GM19324 (cell line): ENCODE data around the gene SWSAP1.
"Not testable (repeated sequence)": the region's sequence is repeated elsewhere in the genome, so short reads cannot be mapped to it uniquely, and the experiment has no call there.

Experiments used
- ATAC-seq: cut with Tn5 transposase; IDR thresholded peaks from one replicate; pipeline ENCODE4 v1.9.1; 2021; ENCODE audit warnings: mild to moderate bottlenecking, moderate library complexity; ENCODE audit not compliant: unreplicated experiment, low FRiP score

SWSAP1 gene

DNA sequence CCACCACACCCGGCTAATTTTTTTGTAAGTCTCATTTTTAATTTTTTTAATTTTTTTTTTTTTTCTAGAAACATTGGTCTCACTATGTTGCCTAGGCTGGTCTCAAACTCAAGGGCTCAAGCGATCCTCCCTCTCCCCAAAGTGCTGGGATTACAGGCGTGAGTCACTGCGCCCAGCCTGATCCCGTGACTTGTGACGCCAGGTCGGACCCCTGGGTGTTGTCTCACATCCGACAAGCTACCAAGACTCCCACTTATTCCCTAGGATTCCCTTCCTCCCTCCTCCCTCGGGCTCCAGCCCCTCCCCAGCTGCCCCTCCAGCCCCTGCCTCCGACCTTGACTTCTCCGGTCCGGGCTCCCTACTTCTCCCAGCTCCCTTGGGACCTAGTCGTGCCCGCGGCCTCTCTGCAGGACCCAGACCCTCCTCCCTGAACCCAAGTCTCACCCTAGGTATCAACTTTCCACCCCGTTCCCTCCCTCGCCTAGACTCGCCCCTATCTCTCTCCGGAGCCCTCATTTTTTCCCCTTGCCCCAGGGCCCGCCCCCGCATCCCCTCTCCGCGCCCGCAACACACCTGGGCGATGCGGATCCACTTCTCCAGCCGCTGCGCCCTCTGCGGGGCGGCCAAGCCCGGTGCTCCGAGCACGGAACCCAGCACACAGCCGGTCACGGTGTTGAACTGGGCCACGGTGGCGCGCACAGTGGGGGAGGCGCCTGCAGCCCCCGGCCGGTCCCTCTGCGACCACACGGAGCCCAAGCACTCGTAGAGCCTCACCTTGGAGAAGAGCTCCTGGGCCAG is 31.6 kb downstream of the SWSAP1 start:
- ATAC-seq: no peak

DNA sequence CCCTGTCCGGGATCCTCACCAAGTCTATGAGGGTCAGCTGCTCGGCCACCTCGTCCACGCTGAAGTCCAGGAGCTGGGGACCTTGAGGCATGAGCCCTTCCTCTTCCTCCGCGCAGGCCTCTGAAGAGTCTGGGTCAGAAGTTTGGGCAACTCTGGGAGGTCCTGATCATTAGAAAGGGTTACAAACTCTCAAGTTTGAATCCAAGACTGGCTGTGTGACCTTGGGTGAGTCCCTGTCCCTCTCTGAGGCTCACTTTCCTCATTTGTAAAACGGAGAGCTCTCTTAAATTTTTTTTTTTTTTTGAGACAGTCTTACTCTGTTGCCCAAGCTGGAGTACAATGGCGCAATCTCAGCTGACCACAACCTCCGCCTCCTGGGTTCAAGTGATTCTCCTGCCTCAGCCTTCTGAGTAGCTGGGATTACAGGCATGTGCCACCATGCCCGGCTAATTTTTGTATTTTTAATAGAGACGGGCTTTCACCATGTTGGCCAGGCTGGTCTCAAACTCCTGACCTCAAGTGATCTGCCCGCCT is 32.3 kb downstream of the SWSAP1 start:
- ATAC-seq: not testable (repeated sequence)

DNA sequence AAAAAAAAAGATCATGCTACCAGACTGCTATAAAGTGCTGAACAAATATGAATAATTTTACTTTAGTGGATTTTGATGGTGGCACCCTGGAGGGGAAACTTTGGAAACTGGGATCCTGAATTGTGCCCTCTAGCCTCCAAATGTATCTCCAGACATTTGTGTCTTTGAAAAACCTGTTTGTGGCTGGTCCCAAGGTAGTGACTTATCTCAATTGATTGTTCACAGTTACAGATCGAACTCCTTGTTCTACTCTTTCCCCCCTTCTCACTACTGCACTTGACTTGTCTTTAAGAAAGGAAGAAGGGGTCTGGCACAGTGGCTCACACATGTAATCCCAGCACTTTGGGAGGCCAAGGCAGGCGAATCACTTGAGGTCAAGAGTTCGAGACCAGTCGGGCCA is 34.1 kb downstream of the SWSAP1 start:
- ATAC-seq: no peak

DNA sequence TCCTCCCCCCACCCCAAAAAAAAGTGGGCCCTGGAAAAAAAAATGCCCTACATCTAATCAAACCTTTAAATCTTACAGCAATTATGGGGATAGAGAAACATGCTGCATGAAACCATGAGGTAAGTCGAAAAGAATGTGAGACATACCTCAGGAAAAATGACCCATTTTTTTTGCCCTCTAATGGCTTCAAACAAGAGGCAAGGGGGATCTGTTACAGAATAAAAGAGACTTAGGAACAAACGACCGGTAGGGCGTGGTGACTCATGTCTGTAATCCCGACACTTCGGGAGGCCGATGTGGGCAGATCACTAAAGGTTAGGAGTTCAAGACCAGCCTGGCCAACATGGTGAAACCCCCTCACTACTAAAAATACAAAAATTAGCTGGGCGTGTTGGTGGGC is 36.2 kb downstream of the SWSAP1 start:
- no peak for ATAC-seq

DNA sequence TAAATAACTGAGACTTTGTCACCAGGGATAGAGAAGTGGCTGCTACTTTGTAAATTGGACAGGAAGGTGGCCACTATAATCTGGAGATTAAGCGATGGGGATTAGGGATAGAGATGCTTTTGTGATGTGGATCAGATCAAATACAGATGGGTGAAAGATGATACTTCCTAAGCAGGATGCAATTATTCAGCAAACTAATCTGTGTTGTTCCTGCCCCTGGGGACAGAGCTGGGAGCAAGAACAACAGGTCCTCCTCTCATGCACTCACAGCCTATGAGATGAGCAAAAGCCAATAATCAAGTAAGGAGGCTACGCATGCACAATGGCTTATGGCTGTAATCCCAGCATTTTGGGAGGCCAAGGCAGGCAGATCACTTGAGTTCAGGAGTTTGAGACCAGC is 40.1 kb downstream of the SWSAP1 start:
- no peak for ATAC-seq

DNA sequence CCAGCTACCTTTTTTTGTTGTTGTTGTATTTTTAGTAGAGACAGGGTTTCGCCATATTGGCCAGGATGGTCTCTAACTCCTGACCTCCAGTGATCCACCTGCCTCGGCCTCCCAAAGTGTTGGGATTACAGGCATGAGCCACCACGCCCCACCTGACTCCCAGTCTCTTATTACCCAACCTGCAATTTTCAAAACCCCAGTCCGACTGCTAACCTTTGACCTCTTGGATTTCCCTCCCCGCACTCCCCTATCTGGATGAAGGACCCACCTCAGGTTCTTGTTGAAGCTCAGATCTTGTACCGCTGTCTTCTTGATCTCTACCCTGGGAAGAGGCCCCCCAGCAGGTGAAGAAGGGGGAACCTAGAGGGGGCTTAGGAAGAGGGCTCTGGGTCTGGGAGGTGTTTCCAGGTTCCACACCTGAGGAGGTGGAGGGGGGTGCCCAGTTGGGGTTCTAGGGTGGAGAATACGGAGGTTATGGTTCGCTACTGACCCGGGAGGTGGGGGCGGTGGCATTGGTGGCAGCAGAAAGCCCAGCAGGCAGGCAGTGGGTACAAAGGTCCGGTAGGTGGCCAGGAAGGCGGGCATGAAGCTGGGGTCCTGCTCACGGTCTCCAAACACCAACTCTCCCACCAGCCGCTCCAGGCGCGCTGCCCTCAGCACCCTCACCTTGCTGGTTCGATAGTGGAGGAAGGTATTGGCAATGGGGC is 42.0 kb downstream of the SWSAP1 start:
- no peak for ATAC-seq

DNA sequence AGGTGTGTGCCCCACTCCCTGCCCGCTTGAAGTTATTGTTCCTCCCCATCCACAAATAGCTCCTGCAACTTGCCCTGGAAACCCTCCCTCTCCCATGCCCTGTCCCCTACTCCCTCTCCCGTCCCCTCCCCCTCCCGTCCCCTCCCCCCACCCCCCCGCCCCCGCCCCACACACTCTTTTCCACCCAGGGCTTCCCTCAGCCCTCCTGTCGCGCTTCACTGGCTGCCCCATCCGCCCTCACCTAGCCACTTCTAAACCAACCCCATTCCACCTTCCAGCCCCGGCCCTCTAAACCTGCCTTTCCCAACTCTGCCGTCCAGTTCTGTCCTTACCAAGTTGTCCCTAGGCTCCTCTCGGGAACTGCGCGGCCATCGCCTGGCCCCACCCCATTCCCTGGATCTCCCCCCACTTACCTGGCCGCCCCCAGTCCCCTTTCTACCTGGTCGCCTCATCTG is 43.7 kb downstream of the SWSAP1 start:
- ATAC-seq: no peak

DNA sequence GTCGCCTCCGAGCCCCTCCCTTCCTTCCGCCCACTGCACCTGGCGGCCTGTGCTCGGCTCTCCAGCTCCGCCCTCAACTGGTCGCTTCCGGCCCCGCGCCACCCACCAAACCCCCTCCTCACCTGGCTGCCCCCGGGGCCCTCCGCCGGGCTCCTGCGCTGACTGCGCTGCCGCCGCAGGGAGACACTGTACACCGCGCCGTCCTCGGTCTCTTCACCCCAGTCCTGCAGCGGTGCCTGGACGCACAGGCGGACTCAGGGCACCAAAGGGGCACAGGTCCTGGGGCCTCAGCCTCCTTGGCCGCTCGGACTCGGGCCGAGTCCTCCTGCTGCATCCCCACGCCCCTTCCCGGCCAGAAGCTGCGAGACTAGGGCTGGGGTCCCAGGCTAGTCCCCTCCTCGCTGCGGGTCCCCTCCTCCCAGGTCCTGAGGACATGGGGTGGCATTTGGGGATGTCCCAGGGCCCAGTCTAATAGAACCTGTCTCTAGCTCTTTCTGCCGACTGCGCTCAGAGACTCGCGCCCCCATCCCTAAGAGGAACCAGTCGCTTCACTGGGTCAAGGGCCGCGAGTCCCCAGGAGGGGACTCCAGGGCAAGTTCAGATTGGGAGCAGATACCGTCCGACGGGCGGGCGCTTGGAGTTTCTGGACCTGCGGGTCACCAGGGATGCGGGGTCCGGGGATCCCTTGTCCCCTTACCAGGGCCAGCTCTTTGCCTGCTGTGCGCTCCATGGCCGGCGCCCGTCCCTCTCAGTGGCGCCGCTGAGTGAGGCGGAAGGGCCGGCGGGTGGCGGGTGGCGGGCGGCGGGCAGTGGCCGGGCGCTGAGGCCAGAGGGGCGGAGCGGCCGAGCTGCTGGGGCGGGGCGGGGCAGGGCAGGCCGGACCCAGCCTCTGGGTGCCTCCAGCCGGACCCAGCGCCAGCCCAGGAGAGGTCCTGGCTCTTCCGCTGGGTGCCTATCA is 44.4 kb downstream of the SWSAP1 start, which contains the start of gene RGL3:
RGL3 (minus strand) TSS at position 766 of the 958 bp plus-strand sequence; CDS start at position 730, 36 bp downstream.
- no peak for ATAC-seq

DNA sequence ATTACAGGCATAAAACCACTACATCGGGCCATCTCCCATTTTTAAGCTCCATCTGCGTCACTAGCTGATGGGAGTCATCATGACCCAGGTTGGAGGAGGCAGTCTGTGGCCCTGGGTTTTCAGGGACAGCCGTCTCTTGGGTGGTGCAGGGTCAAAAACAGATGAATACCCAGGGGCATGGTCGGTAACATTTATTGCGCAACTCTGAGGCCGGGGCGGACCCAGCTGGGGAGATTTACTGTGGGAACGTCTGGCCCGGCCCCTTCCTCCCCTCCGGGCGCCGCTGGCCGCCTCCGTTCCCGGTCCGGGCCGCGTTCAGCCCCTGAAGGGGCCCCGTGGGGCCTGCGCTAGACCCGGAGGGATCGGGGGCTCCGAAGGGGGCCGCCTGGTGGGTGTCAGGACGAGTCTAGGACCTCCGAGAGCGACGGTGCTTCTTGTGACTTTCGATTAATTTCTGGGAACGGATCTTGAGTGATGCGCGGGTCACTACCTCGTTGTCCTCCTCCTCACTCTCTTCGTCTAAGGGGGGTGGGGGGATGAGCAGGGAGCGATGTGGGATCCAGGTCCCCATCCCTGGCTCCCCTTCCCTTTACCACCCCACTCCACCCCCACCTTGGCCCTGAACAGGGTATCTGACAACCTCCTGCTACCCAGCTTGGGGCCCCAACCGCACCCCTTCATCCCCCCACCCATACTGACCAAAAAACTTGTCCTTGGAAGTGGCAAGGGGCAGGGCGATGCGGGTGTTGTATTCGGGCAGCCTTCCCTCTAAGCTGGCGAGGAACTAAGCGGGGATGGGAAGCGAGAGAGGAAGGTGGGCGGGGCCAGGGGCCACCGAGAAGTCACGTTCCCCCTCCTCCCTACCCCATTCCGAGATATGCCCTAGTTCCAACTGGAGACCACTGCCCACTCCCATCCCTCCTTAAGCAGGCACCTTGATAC is 46.2 kb downstream of the SWSAP1 start:
- ATAC-seq: no peak

DNA sequence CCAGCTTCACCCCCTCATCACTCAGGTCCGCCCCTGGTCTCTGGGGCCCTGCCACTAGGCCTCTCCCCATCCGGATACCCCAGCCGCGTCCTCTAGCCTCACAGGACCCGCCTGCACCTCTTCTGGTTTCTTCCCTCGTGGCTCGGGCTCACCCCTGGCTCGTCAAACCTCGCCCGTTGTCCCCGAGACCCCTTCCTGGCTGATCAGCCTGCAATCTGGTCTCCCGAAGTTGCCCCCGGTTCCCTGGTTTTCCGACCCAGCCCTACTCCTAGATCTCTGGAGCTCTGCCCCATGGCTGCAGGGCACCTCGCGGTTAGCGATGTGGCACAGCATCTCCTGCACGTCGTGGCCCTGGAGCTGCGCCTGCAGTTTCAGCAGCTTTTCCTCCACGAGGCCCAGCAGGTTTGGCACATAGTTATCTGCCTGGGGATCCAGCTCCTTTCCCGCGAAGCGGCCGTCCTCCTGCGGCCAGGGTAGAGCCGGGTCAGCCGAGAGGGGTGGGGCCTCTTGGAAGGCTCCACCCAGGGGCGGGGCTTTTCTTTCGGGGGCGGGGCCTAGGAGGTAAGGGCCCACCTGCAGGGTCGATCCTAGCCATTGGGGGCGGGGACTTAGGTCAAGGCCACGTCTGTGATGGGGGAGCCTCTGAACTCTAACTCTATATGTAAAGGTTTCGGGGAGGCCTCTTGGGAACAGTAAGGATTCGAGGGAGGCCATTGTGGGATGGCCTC is 47.1 kb downstream of the SWSAP1 start:
- ATAC-seq: no peak

DNA sequence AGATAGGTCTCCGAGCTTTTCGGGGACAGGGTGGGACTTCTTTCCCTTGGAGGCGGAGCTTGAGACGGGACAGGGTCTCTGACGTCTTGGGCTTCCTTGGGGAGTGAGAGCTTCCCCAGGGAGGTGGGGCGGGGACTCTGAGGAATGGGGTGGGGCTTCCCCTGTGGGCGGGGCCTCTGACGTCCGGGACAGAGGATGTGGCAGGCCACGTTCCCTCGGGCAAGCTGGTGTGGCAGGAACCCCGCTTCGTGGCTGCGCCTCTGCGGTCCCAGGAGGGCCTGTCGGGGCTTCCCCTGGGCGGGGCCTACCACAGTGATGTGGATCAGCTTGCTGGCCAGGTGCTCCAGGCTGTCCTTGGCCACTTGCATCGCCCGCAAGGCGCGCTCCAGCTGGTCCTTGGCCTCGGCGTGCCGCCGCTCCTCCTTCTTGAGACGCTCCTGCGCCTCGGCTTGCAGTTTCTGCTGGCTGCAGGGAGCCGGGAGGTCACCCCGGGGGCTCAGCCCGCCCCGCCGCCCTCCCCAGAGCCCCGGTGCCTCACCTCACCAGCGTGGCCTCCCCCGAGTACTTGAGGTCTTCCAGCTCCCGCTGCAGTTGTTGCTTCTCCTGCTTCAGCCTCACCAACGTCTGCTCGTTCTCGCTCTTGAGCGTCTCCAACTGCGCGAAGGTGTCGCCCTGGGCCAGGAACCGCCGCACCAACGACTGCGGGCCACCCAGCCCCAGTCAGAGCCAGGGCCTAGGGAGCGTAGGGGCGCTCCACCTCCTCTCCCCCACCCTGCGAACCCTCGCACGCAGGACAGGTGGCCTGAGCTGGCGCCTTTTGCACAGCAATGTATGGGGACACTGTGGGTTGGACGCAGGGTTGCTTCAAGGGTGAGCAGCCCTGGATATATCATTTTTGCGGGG is 47.9 kb downstream of the SWSAP1 start:
- ATAC-seq: no peak

DNA sequence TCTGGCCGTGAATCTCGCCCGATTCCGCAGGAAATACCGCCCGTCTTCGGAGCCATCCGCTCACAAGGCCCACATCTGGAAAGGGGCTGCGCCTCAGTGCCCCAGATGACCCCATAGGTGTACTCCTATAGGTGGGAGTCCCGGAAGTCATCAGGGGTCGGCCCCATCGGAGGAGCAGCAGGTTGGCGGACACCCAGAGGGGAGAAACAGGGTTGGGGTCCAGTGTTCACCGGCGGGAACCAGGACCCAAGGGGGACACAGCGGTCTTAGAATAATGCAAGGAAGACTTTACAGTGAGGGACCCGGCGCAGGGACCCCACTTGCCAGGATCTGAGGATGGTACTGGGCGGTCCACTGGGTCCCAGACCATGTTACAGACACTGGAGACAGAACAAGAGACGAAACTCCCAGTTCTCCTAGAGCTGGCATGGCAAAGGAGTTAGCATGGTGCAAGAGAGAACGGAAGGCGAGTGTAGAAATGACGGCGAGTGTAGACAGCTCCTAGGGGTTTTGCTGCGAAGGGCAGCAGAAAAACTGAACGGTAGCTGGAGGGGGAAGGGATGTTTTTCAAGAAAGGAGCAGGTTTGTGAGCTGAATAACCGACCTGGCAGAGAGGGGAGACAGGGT is 48.8 kb downstream of the SWSAP1 start:
- ATAC-seq: no peak

DNA sequence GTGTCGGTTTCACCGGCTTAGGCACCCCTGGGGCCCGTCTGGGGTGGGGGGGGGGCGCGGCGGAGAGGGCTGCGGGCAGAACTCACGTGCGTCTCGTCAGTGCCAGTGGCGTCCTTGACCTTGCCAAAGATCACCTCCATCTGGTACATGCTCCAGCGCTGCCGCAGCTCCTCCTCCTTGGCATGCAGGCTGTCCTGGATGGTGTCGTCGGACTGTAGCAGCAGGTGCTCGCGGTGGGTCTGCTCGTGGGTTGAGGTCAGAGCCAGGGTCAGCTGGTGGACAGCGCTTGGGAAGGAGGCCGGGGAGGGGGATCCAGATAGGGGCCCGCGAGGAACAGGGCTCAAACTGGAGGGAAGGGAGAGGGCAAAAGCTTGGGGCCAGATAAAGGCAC is 49.3 kb downstream of the SWSAP1 start:
- no peak for ATAC-seq
